Osteoblast (primary cell): ENCODE measurements around the gene DHX8. TPM values are rescaled to one million over a fixed set of nuclear protein-coding genes. Genes with fewer than 3 reads are reported as not detected.
A peak's percentile ranks its signal among the peaks of the same experiment; 100 is the strongest.
"Not testable (repeated sequence)": the region's sequence is repeated elsewhere in the genome, so short reads cannot be mapped to it uniquely, and the experiment has no call there.

ENCODE experiments used
- DNase-seq: peaks from one replicate; pipeline ENCODE4 v3.0.0; 2011; ENCODE audit warnings: low spot score, mixed read lengths; ENCODE audit not compliant: insufficient read length; ENCODE audit errors: missing footprints
- H2AFZ ChIP-seq: 2 replicates; pipeline ENCODE4 v1.6.0; 2011; ENCODE audit warnings: mild to moderate bottlenecking, low read length
- H3K27ac ChIP-seq: 2 replicates; pipeline ENCODE4 v1.5.1; 2011; ENCODE audit warnings: mild to moderate bottlenecking, low read depth, low read length, moderate library complexity
- H3K27me3 ChIP-seq: 2 replicates; pipeline ENCODE4 v1.6.0; 2012; ENCODE audit warnings: mild to moderate bottlenecking, control low read depth, inconsistent platforms, low read length, moderate library complexity; ENCODE audit not compliant: insufficient read depth
- H3K36me3 ChIP-seq: 2 replicates; pipeline ENCODE4 v1.5.1; 2011; ENCODE audit warnings: mild to moderate bottlenecking, low read length, control low read depth, moderate library complexity; ENCODE audit not compliant: insufficient read depth
- H3K4me1 ChIP-seq: 2 replicates; pipeline ENCODE4 v1.5.1; 2011; ENCODE audit warnings: mild to moderate bottlenecking, low read length, control low read depth, moderate library complexity; ENCODE audit not compliant: insufficient read depth
- H3K4me2 ChIP-seq: 2 replicates; pipeline ENCODE4 v1.6.0; 2011; ENCODE audit warnings: mild to moderate bottlenecking, low read length; ENCODE audit not compliant: insufficient read depth
- H3K4me3 ChIP-seq: fragments of 200-600 bp; sonication (generic); 3 replicates; pipeline ENCODE4 v1.5.1; 2012; ENCODE audit warnings: mild to moderate bottlenecking, low read length, inconsistent platforms; ENCODE audit not compliant: insufficient read depth
- H3K79me2 ChIP-seq: 2 replicates; pipeline ENCODE4 v1.6.0; 2012; ENCODE audit warnings: mild to moderate bottlenecking, low read length, control low read depth, inconsistent platforms; ENCODE audit not compliant: insufficient read depth
- H3K9me3 ChIP-seq: 2 replicates; pipeline ENCODE4 v1.5.1; 2011; ENCODE audit warnings: low read depth, low read length, control low read depth
- H4K20me1 ChIP-seq: 2 replicates; pipeline ENCODE4 v1.6.0; 2012; ENCODE audit warnings: mild to moderate bottlenecking, low read length, control low read depth; ENCODE audit not compliant: insufficient read depth
- CTCF ChIP-seq: IDR thresholded peaks from 2 replicates; pipeline ENCODE4 v1.5.1; 2011; ENCODE audit warnings: mild to moderate bottlenecking, low read depth, low read length, moderate library complexity; ENCODE audit errors: extremely low read depth
- total RNA-seq: library from RNA; depleted of rRNA; stranded (reverse); fragments of >200 nt; gene quantifications from 2 replicates; pipeline ENCODE4 v1.2.3, GENCODE V29; 2012

DHX8 gene
- total RNA-seq, 1 donor: 42.3 TPM

DNA sequence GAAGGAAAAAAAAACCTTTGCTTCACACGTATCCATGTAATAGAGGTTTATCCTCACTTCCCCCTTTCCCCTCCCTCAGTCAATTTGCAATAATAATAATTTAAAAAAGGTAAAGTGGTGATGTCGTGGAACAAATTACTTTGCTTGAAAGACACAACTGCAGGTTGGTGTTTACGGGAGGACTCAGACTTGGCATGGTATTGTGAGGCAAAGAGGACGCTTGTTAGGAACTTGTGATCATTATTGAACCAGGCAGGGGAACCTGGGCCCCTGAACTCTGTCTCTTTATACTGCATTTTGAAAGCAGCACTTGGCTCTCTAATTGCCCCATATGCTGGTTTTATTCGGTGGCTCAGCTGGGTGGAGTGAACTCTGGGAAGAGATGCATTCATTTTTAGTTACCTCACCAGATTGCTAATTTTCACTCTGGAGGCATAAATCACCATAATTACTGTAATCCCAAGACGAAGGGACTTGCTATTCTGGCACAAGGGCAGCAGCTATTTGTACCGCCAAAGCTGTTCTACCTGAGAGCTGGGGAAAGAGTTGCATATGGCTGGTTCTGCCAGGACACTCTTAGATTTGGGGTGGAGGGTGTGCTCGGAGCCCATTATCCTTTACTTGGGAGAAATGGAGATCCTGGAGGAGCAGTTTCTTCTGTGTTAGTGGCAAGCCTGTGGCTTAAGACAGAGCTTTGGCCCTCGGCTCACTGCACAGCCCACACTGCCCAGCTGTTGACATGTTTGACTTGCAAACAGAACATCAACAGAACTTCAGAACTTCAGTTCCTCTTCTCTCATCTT lies 5.7 kb upstream of the DHX8 start:
- H2AFZ ChIP-seq: peak overlapping the region; percentile 58
- H3K36me3 ChIP-seq: no peaks in the 10 kb centered on the region
- H3K4me1 ChIP-seq: no peaks in the 10 kb centered on the region
- H3K79me2 ChIP-seq: no peaks in the 10 kb centered on the region
- H3K9me3 ChIP-seq: no peaks in the 10 kb centered on the region
- TF ChIP-seq CTCF: no peak
- peak; percentile 71 for DNase-seq
- H3K4me3 ChIP-seq: no peak overlapping the region
- H3K27ac ChIP-seq: no peak overlapping the region
- no peak overlapping the region for H3K4me2 ChIP-seq
- H4K20me1 ChIP-seq: no peaks in the 10 kb centered on the region
- no peaks in the 10 kb centered on the region for H3K27me3 ChIP-seq

DNA sequence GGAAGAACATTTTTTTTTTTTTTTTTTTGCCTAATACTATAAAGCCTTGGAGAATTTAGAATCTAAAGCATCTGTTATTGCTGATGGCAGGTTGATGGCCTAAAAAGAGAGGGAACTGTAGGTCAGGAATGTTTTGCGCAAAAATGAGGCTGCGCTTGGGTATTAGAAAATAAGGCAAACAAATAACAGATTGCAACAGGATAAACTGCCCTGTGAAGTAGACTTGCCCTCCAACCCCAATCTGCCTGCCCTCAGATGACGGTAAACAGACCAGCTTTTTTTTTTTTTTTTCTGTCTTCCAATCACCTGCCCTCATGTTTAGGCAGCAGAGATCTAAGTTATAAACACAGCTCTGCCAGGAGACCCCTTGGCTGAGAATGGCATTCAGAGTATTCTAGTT lies 3.8 kb upstream of the DHX8 start:
- Histone ChIP-seq H3K9me3 (no peaks in the 10 kb centered on the region), H3K4me1 (peaks cover 11% of the 10 kb centered on the region), H3K27ac (no peak overlapping the region), H3K27me3 (no peaks in the 10 kb centered on the region), H4K20me1 (no peaks in the 10 kb centered on the region), H2AFZ (no peak overlapping the region), H3K36me3 (no peaks in the 10 kb centered on the region), H3K4me3 (no peak overlapping the region), H3K4me2 (no peak overlapping the region), H3K79me2 (peaks cover 10% of the 10 kb centered on the region)
- no peak for DNase-seq
- no peak for TF ChIP-seq CTCF

- Histone ChIP-seq H3K4me3 (no peak overlapping the region), H3K4me1 (peaks cover 15% of the 10 kb centered on the region), H3K36me3 (no peaks in the 10 kb centered on the region), H3K27ac (no peak overlapping the region), H4K20me1 (no peaks in the 10 kb centered on the region), H3K79me2 (peaks cover 32% of the 10 kb centered on the region), H3K9me3 (no peaks in the 10 kb centered on the region), H2AFZ (peak overlapping the region; percentile 86), H3K27me3 (no peaks in the 10 kb centered on the region), H3K4me2 (no peak overlapping the region)
- no peak for TF ChIP-seq CTCF
- peak; percentile 48 for DNase-seq
Observed at GRCh38 chr17:43482103-43483012, 1.4 kb upstream of the DHX8 start.

DNA sequence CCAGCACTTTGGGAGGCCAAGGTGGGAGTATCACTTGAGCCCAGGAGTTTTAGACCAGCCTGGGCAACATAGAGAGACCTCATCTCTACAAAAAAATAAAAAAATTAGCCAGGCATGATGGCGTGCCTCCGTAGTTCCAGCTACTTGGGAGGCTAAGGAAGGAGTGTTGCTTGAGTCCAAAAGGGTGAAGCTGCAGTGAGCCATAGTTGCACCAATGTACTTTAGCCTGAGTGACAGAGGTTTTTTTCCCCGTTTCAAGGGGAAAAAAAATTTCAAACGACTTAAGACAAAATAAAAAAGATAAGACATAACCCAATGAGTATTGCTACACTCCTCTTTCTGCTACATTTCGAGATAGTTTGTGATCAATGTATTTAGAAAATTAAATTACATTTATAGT lies 6.8 kb downstream of the DHX8 start:
- H3K4me2 ChIP-seq: no peak overlapping the region
- H3K4me3 ChIP-seq: no peak overlapping the region
- TF ChIP-seq CTCF: no peak
- DNase-seq: no peak
- H3K9me3 ChIP-seq: no peaks in the 10 kb centered on the region
- H3K27me3 ChIP-seq: no peaks in the 10 kb centered on the region
- peaks cover 41% of the 10 kb centered on the region for H3K36me3 ChIP-seq
- no peaks in the 10 kb centered on the region for H3K4me1 ChIP-seq
- H4K20me1 ChIP-seq: no peaks in the 10 kb centered on the region
- no peak overlapping the region for H3K27ac ChIP-seq
- H2AFZ ChIP-seq: no peak overlapping the region
- peaks cover 41% of the 10 kb centered on the region for H3K79me2 ChIP-seq

DNA sequence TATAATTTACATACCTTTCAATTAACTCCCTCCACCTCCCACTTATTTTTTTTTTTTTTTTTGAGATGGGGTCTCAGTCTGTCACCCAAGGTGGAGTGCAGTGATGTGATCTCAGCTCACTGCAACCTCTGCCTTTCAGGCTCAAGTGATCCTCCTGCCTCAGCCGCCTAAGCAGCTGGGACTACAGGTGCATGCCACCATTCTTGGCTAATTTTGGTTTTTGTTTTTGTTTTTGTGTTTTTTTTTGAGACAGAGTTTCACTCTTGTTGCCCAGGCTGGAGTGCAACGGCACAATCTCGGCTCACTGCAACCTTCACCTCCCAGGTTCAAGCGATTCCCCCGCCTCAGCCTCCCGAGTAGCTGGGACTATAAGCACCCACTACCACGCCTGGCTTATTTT lies 25.7 kb downstream of the DHX8 start:
- DNase-seq, H3K4me3 ChIP-seq, H2AFZ ChIP-seq, H3K79me2 ChIP-seq, H3K4me2 ChIP-seq, H3K9me3 ChIP-seq, H4K20me1 ChIP-seq, H3K4me1 ChIP-seq, H3K27me3 ChIP-seq, H3K27ac ChIP-seq: not testable (repeated sequence)
- H3K36me3 ChIP-seq: peaks cover 52% of the 10 kb centered on the region
